Left ventricle myocardium inferior (tissue), 1 donor: ENCODE results near the gene CEP350. TPM values are rescaled to one million over a fixed set of nuclear protein-coding genes. Genes with fewer than 3 reads are reported as not detected.
"Not testable (repeated sequence)": the region's sequence is repeated elsewhere in the genome, so short reads cannot be mapped to it uniquely, and the experiment has no call there.

ENCODE experiments used
- DNase-seq: peaks from one replicate; pipeline ENCODE4 v3.0.0-alpha.2; 2020
- H3K27ac ChIP-seq: fragments of 200-600 bp; replicated peaks from 2 replicates; pipeline ENCODE4 v1.8.0; 2021
- H3K27me3 ChIP-seq: fragments of 200-600 bp; 2 replicates; pipeline ENCODE4 v1.8.0; 2021; ENCODE audit warnings: low read depth
- H3K36me3 ChIP-seq: fragments of 200-600 bp; 2 replicates; pipeline ENCODE4 v1.8.0; 2021
- H3K4me1 ChIP-seq: fragments of 200-600 bp; 2 replicates; pipeline ENCODE4 v1.8.0; 2021
- H3K4me3 ChIP-seq: fragments of 200-600 bp; 2 replicates; pipeline ENCODE4 v1.8.0; 2021; ENCODE audit warnings: mild to moderate bottlenecking, moderate library complexity
- H3K9me3 ChIP-seq: fragments of 200-600 bp; replicated peaks from 2 replicates; pipeline ENCODE4 v1.8.0; 2021
- CTCF ChIP-seq: fragments of 200-600 bp; IDR thresholded peaks from 2 replicates; pipeline ENCODE4 v1.8.0; 2021; ENCODE audit warnings: antibody characterized with exemption, mild to moderate bottlenecking, borderline replicate concordance
- intact Hi-C: fragments of 100-400 bp; cut with micrococcal nuclease; formaldehyde crosslinking; loops from one replicate; pipeline ENCODE4 v1.11.0; 2022
- total RNA-seq: library from RNA; stranded (reverse); fragmentation: NEBNext Ultra II Directional; extraction: Animal tissue kit (Norgen Biotek cat#: 25700); gene quantifications from one replicate; pipeline ENCODE4 v1.2.1, GENCODE V29; 2021
- donor health status: DM: no; HTN: yes; CAD: no; lungs with severe emphysema.

CEP350 gene
- total RNA-seq, 1 donor from 2014 or later: 34.7 TPM

GRCh38 chr1:180123463-180123936 is 168.9 kb downstream of the CEP350 start:
- H3K27me3 ChIP-seq: no peaks in the 10 kb centered on the region
- H3K9me3 ChIP-seq: no peaks in the 10 kb centered on the region
- intact Hi-C loops: no loop called here
- H3K4me1 ChIP-seq: no peaks in the 10 kb centered on the region
- no peaks in the 10 kb centered on the region for H3K36me3 ChIP-seq
- H3K4me3 ChIP-seq: no peak overlapping the region
- DNase-seq: no peak
- no peak for TF ChIP-seq CTCF
- H3K27ac ChIP-seq: no peak overlapping the region

- Histone ChIP-seq H3K9me3 (no peaks in the 10 kb centered on the region), H3K27ac (no peak overlapping the region), H3K4me1 (no peaks in the 10 kb centered on the region), H3K27me3 (peaks cover 17% of the 10 kb centered on the region), H3K36me3 (no peaks in the 10 kb centered on the region), H3K4me3 (no peak overlapping the region)
- no peak for DNase-seq
- TF ChIP-seq CTCF: no peak
- intact Hi-C loops: no loop called here
These were observed 176.0 kb downstream of the CEP350 start for GRCh38 chr1:180130651-180131050.

- Histone ChIP-seq H3K36me3 (no peaks in the 10 kb centered on the region), H3K9me3 (no peaks in the 10 kb centered on the region), H3K4me1 (no peaks in the 10 kb centered on the region), H3K27ac (no peak overlapping the region), H3K4me3 (no peak overlapping the region), H3K27me3 (peaks cover 17% of the 10 kb centered on the region)
- TF ChIP-seq CTCF: no peak
- DNase-seq: no peak
- intact Hi-C loops: no loop called here
These were observed 176.9 kb downstream of the CEP350 start for GRCh38 chr1:180131510-180131909.

GRCh38 chr1:180133193-180133592 is 178.6 kb downstream of the CEP350 start:
- Histone ChIP-seq H3K27me3 (peaks cover 17% of the 10 kb centered on the region), H3K27ac (no peak overlapping the region), H3K9me3 (no peaks in the 10 kb centered on the region), H3K36me3 (no peaks in the 10 kb centered on the region), H3K4me1 (no peaks in the 10 kb centered on the region), H3K4me3 (no peak overlapping the region)
- intact Hi-C loops: no loop called here
- no peak for DNase-seq
- no peak for TF ChIP-seq CTCF

GRCh38 chr1:180133688-180134087 is 179.1 kb downstream of the CEP350 start:
- intact Hi-C loops, H3K4me1 ChIP-seq, H3K4me3 ChIP-seq, H3K27ac ChIP-seq, H3K9me3 ChIP-seq, DNase-seq, H3K36me3 ChIP-seq: not testable (repeated sequence)
- H3K27me3 ChIP-seq: peaks cover 17% of the 10 kb centered on the region

- Histone ChIP-seq H3K4me1 (no peaks in the 10 kb centered on the region), H3K9me3 (no peaks in the 10 kb centered on the region), H3K36me3 (no peaks in the 10 kb centered on the region), H3K4me3 (no peak overlapping the region), H3K27ac (no peak overlapping the region), H3K27me3 (peaks cover 17% of the 10 kb centered on the region)
- intact Hi-C loops: no loop called here
- no peak for TF ChIP-seq CTCF
- DNase-seq: no peak
These were observed 180.9 kb downstream of the CEP350 start for GRCh38 chr1:180135535-180135934.
